Hair follicle dermal papilla cell (primary cell): ENCODE measurements around the gene PCDHGB3. TPM values are rescaled to one million over a fixed set of nuclear protein-coding genes. Genes with fewer than 3 reads are reported as not detected.

ENCODE experiments used
- total RNA-seq: library from RNA; depleted of rRNA; stranded (reverse); fragments of >200 nt; gene quantifications from 2 replicates; pipeline ENCODE4 v1.2.3, GENCODE V29; 2012

The PCDHGB3 gene
- total RNA-seq = 6.8 and 7.7 TPM in 2 replicates

DNA sequence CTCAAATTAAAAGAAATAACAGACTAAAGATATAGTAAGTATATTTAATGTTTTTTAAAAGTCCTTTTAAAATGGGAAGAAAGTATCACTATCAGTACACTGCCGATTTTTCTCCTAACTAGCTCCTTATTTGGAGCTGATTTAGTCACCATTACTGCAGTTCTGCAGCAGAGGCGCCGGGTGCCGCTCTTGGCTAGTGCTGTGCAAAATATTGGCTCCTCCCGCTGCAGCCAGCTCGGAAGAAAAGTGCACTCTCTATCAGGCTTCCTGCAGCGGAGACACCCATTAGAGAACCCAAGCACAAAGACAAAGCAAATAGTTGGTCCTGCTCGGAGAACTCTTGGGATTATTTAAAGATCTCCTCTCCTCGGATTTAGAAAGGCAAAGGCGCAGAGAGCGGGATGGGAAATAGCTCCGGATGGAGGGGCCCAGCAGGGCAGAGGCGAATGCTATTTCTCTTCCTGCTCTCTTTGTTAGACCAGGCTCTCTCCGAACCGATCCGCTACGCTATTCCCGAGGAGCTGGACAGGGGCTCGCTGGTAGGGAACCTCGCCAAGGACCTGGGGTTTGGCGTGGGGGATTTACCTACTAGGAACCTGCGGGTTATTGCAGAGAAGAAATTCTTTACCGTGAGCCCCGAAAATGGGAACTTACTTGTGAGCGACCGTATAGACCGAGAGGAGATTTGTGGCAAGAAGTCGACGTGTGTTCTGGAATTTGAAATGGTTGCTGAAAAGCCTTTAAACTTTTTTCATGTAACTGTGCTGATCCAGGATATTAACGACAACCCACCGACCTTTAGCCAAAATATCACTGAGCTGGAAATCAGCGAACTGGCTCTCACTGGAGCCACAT lies at the start of gene PCDHGB3:
TSS of gene PCDHGB3 (plus strand) at position 249 of the 855 bp plus-strand sequence. CDS start at position 402, 153 bp downstream.

DNA sequence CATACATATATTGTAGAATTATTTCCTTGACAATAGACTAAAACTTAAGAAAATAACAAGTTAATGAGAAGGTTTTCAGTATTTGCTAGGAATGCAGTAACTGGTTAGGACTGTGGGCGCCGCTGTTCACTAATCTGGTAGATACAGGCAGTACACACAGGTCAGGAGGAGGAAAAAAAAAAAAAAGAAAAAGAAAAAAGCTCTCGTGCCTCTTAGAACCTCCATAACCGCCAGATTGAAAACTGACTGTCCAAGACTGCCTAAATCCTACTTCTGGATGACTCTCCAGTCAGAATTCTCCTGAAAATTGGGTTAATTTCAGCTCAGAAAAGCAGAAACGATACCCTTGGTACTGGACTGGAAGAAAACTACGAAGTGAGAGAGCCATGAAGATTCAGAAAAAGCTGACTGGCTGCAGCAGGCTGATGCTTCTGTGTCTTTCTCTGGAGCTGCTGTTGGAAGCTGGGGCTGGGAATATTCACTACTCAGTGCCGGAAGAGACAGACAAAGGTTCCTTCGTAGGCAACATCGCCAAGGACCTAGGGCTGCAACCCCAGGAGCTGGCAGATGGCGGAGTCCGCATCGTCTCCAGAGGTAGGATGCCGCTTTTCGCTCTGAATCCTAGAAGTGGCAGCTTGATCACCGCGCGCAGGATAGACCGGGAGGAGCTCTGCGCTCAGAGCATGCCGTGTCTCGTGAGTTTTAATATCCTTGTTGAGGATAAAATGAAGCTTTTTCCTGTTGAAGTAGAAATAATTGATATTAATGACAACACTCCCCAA lies 39.6 kb upstream of the PCDHGB3 start, which contains the start of gene PCDHGA1:
TSS of gene PCDHGA1 (plus strand) at position 216 of the 782 bp plus-strand sequence.

DNA sequence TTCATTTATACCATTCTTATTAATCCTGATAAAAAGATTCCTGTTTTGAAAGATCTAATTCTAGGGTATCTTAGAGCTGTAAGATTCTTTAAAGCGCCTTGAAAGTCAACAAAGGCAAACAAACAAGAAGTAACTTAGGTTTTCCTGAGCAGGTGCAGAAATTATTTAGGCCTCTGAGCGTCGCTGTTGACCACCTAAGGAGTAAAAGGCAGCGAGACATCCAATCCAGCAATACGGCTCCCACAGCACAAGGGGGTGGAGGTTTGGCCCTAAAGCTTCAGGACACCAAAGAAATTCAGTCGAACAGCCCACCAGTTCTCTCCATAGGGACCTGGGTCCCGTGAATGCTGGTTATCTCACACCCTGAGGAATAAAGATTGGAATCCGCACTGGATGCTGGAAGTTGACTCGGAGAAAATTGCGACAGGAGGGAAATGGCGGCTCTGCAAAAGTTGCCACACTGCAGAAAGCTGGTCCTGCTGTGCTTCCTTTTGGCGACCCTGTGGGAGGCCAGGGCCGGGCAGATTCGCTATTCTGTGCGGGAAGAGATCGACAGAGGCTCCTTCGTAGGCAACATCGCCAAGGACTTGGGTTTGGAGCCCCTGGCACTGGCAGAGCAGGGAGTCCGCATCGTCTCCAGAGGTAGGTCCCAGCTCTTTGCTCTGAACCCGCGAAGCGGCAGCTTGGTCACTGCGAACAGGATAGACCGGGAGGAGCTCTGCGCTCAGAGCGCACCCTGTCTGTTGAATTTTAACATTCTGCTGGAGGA lies 31.3 kb upstream of the PCDHGB3 start, which contains the start of gene PCDHGA2:
TSS of gene PCDHGA2 (plus strand) at position 223 of the 769 bp plus-strand sequence.

DNA sequence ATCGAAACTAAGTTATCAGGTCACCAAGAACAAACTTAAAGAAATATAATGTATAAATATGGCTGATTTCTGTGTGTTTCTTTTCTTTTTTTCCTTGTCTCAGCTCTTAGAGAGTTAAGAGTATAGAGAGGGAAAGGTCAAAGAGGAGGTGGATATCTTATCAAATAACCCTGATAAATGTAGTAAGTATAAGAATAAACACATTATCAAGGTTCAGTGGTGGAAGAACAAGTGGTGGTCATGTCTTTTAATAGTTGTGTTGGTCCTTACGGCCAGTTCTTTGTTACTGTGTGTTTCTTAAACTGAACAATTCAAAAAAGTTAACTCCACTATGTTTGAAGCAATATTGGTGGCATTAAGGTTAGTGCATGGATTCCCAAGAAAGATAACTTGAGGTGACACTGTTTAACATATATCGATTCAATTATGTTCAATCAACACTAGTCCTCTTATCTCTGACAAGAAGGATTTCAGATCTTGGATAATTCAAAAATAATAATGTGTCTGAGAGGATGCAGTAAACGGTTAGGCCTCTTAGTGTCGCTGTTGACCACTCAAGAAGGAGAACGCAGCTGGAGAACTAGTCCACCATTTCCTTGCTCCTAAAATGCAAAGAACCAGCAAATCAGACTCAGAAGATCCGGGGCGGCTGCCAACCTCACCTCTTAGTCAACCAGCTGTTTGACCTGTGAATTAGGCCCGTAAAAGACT lies 26.6 kb upstream of the PCDHGB3 start, which contains the start of gene PCDHGA3:
TSS of gene PCDHGA3 (plus strand) at position 588 of the 711 bp plus-strand sequence. CDS start 205 bp downstream, outside the sequence.

DNA sequence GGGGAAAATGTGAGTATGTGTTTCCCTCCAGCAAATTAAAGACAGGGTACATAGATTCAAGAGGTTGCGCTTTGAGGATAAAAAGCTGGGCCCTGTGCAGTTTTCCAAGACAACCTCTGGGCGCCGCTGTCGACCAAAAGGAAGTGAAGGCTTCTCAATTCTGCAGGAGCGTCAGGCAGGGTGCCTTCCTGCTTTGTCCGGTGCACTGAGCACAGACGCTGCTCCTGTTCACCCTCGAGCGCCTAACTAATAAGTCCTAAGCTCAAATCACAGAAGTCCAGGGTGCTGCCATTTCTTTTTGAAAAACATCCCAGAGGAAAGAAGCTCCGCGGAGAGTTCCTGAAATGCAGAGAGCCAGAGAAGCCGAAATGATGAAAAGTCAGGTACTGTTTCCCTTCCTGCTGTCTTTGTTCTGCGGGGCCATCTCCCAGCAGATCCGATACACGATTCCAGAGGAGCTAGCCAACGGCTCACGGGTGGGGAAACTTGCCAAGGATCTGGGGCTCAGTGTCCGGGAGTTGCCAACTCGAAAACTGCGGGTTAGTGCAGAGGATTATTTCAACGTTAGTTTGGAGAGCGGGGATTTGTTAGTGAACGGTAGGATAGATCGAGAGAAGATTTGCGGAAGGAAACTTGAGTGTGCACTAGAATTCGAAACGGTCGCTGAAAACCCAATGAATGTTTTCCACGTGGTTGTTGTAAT lies 20.0 kb upstream of the PCDHGB3 start, which contains the start of gene PCDHGB1:
TSS of gene PCDHGB1 (plus strand) at position 183 of the 703 bp plus-strand sequence. CDS start at position 345, 162 bp downstream.

DNA sequence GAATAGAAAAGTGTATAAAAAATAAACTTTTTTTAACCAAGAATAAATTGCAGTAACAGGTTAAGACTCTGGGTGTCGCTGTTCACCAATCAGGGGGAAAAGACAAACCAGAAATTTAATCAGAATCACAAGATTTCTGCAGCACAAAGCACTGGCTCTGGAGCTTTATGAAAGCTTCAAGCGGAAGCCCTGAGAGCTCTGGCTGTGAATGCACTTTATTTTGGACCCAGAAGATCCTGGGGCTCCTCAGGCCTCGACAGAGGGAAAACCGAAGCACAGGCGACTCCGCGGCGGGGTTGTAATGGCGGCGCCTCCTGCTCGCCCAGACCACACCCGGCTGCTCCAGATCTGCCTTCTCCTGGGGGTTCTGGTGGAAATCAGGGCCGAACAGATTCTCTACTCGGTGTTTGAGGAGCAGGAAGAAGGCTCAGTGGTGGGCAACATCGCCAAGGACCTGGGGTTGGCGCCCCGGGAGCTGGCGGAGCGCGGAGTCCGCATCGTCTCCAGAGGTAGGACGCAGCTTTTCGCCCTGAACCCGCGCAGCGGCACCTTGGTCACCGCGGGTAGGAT lies 15.1 kb upstream of the PCDHGB3 start, which contains the start of gene PCDHGA4:
TSS of gene PCDHGA4 (plus strand) at position 122 of the 570 bp plus-strand sequence. CDS start at position 209, 87 bp downstream.

DNA sequence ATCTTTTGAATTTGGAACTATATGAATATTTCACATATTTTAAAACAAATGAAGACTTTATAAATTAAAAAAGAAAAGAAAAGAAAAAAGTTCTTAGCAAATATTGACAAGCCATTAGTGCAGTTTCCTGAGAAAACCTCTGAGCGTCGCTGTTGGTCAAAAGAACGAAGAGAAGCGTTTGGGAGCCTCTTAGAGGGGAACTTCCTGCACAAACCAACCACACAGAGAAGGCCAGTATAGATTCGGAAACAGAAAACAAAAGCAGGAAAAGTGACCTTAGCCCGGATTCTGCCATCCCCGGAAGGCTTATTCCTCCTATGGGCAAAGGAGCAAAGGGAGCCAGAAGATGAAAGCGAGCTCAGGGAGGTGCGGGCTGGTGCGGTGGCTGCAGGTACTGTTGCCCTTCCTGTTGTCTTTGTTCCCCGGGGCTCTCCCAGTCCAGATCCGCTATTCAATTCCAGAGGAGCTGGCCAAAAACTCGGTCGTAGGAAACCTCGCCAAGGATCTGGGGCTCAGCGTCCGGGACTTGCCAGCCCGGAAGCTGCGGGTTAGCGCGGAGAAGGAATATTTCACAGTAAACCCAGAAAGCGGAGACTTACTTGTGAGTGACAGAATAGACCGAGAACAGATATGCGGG lies 10.1 kb upstream of the PCDHGB3 start, which contains the start of gene PCDHGB2:
TSS of gene PCDHGB2 (plus strand) at position 205 of the 637 bp plus-strand sequence. CDS start at position 347, 142 bp downstream.

DNA sequence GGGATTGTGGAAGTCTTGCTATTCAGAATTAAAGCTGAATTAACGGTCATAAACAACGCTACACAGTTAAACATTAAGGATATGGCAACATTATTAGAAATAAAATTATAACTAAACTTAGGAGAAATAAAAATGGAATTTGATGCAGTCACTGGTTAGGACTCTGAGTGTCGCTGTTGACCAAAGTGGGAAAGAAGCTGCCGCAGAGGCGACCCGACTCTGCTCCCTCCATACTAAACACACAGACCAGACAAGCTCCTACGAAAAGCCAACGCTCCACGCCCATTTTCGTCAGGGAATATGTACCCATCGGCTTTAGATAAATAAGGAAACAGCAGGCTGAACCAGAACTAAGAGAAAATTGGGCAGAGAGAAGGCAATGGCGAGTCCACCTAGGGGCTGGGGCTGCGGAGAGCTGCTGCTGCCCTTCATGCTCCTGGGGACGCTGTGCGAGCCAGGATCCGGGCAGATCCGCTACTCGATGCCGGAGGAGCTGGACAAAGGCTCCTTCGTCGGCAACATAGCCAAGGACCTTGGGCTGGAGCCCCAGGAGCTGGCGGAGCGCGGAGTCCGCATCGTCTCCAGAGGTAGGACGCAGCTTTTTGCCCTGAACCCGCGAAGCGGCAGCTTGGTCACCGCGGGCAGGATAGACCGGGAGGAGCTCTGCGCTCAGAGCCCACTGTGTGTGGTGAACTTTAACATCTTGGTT lies 5.9 kb upstream of the PCDHGB3 start, which contains the start of gene PCDHGA5:
TSS of gene PCDHGA5 (plus strand) at position 211 of the 709 bp plus-strand sequence. CDS start at position 380, 169 bp downstream.

DNA sequence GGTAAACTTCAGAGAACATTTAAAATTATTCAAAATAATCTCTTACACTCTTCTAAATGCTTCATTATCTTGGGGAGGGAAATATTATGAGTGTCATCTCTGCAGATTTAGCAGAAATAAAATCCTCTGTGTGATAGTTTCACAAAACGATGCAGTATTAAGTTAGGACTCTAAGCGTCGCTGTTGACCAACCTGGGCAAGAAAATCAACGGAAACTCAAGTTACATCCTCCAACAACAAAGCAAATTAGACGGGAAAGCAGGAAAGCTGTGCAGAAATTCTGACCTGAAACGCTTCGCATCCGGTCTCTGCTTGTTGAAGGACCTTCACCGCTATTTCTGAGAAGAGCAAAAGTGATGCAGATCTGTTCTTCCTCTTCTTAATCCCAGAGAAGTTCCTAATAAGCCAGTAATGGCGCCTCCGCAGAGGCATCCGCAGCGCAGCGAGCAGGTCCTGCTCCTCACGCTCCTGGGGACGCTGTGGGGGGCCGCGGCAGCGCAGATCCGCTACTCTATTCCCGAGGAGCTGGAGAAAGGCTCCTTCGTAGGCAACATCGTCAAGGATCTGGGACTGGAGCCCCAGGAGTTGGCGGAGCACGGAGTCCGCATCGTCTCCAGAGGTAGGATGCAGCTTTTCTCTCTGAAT lies 3.8 kb downstream of the PCDHGB3 start, which contains the start of gene PCDHGA6:
TSS of gene PCDHGA6 (plus strand) at position 219 of the 645 bp plus-strand sequence. CDS start at position 412, 193 bp downstream.

DNA sequence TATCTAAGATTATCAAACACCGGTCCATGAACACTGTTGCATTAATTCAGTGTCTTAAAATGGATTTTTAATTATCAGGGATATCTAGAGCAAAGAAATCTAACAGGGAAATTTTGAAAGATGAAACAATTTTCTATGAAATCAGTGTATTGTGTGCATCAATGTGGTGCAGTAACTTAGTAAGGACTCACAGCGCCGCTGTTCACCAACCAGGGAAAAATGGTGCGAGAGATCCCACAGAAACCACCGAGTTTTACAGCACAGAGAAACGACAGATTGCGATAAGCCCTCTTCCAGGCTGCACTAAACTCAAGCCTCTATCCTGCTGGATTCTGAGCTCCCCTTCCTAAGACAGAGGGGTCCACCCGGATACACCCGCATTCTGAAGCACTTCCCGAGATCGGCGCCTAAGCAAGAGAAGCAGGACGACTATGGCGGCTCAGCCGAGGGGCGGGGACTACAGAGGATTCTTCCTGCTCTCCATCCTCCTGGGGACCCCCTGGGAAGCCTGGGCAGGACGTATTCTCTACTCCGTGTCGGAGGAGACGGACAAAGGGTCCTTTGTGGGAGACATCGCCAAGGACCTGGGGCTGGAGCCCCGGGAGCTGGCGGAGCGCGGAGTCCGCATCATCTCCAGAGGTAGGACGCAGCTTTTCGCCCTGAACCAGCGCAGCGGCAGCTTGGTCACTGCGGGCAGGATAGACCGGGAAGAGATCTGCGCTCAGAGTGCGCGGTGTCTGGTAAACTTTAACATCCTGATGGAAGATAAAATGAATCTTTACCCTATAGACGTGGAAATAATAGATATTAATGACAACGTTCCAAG lies 12.6 kb downstream of the PCDHGB3 start, which contains the start of gene PCDHGA7:
TSS of gene PCDHGA7 (plus strand) at position 274 of the 826 bp plus-strand sequence. CDS start at position 432, 158 bp downstream.

DNA sequence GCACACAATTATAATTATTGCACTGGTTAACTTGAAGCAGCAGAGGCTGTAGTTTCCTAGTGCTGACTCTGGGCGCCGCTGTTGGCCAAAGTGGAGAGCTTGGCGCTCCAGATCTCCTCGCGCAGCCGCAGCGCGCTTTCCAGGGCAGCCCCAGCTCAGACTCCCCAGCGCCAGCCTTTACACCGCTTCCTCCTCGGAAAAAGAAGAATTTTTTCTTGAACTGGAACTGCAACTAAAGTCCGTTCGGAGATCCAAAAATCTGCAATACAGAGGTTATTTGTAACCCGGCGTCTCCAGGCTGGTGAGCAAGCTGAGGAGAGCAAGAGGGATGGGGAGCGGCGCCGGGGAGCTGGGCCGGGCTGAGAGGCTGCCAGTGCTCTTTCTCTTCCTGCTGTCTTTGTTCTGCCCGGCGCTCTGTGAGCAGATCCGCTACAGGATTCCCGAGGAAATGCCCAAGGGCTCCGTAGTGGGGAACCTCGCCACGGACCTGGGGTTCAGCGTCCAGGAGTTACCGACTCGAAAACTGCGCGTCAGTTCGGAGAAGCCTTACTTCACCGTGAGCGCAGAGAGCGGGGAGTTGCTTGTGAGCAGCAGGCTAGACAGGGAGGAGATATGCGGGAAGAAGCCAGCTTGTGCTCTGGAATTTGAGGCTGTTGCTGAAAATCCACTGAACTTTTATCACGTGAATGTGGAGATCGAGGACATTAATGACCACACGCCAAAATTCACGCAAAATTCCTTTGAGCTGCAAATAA lies 17.7 kb downstream of the PCDHGB3 start, which contains the start of gene PCDHGB4:
TSS of gene PCDHGB4 (plus strand) at position 142 of the 755 bp plus-strand sequence. CDS start at position 329, 187 bp downstream.

DNA sequence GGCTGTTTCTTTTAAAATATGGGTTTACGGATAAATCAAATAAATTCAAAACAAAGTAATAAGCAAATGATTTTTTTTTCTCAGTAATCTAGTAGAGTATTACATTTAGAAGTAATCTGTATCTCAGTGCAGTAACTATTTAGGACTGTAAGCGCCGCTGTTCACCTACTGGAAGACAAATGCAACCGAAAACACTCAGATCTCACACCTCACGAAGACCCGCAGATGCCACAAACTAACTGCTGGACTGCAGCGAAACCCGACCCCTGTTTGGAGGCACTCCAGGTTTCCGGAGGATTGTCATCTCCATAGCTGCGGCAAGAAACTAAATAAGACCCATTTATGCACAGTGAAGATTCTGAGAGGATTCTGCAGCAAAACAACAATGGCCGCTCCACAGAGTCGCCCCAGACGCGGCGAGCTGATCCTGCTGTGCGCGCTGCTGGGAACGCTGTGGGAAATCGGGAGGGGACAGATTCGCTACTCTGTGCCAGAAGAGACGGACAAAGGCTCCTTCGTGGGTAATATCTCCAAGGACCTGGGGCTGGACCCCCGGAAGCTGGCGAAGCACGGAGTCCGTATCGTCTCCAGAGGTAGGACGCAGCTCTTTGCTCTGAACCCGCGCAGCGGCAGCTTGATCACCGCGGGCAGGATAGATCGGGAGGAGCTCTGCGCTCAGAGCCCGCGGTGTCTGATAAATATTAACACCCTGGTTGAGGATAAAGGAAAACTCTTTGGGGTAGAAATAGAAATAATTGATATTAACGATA lies 22.6 kb downstream of the PCDHGB3 start, which contains the start of gene PCDHGA8:
TSS of gene PCDHGA8 (plus strand) at position 205 of the 770 bp plus-strand sequence. CDS start at position 386, 181 bp downstream.

DNA sequence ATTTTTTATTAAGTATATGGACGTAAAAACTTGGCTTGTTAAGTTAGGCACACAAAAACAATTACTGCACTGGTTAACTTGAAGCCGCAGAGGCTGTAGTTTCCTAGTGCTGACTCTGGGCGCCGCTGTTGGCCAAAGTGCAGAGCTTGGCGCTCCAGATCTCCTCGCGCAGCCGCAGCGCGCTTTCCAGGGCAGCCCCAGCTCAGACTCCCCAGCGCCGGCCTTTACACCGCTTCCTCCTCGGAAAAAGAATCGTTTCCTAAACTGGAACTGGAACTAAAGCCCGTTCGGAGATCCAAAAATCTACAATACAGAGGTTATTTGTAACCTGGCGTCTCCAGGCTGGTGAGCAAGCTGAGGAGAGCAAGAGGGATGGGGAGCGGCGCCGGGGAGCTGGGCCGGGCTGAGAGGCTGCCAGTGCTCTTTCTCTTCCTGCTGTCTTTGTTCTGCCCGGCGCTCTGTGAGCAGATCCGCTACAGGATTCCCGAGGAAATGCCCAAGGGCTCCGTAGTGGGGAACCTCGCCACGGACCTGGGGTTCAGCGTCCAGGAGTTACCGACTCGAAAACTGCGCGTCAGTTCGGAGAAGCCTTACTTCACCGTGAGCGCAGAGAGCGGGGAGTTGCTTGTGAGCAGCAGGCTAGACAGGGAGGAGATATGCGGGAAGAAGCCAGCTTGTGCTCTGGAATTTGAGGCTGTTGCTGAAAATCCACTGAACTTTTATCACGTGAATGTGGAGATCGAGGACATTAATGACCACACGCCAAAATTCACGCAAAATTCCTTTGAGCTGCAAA lies 27.9 kb downstream of the PCDHGB3 start, which contains the start of gene PCDHGB5:
TSS of gene PCDHGB5 (plus strand) at position 192 of the 796 bp plus-strand sequence. CDS start at position 373, 181 bp downstream.

DNA sequence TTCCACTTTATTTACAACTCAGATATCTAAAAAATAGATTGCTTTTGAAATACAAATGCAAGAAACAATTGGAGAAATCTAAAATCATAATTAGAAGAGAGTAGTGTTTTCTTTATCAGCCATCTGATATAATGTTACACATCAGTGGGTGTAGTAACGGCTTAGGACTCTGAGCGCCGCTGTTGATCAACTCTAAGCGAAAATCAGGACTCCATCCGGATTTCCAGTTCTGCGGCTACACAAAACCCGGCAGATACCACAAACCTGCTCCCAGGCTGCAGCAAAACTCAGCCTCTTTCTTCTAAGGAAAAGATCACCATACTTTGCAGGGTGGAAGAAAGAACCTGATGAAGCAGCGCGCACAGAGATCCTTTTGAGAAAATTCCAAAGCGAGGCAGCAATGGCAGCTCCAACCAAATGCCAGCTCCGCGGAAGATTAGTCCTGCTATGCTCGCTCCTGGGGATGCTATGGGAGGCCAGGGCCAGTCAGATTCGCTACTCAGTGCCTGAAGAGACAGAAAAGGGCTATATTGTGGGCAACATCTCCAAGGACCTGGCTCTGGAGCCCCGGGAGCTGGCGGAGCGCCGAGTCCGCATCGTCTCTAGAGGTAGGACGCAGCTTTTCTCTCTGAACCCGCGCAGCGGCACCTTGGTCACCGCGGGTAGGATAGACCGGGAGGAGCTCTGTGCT lies 32.7 kb downstream of the PCDHGB3 start, which contains the start of gene PCDHGA9:
TSS of gene PCDHGA9 (plus strand) at position 226 of the 691 bp plus-strand sequence. CDS start at position 401, 175 bp downstream.

